ENCODE data around the gene NTM. TPM values are rescaled to one million over a fixed set of nuclear protein-coding genes. Genes with fewer than 3 reads are reported as not detected.

The NTM gene
- total RNA-seq, 1 donor from 2014 or later: 82.7 TPM

- Mint-ChIP-seq H3K4me1 (ENCODE audit: unreplicated experiment) (peaks cover 15% of the 10 kb centered on the region), H3K27ac (ENCODE audit: unreplicated experiment) (no peak overlapping the region), H3K4me3 (ENCODE audit: unreplicated experiment) (no peak overlapping the region), H3K27me3 (ENCODE audit: unreplicated experiment) (no peaks in the 10 kb centered on the region), H3K9me3 (ENCODE audit: unreplicated experiment) (no peaks in the 10 kb centered on the region), H3K36me3 (ENCODE audit: unreplicated experiment) (no peaks in the 10 kb centered on the region)
- TF ChIP-seq CTCF (IDR thresholded peaks at IDR 0.05): no peak
- DNase-seq (ENCODE audit: extremely low spot score, unreplicated experiment): no peak
Measured at GRCh38 chr11:131762346-131763110, 392.1 kb downstream of the NTM start.

- Mint-ChIP-seq H3K27me3 (ENCODE audit: unreplicated experiment) (no peaks in the 10 kb centered on the region), H3K27ac (ENCODE audit: unreplicated experiment) (no peak overlapping the region), H3K4me1 (ENCODE audit: unreplicated experiment) (peaks cover 17% of the 10 kb centered on the region), H3K36me3 (ENCODE audit: unreplicated experiment) (no peaks in the 10 kb centered on the region), H3K4me3 (ENCODE audit: unreplicated experiment) (no peak overlapping the region), H3K9me3 (ENCODE audit: unreplicated experiment) (no peaks in the 10 kb centered on the region)
- no peak for TF ChIP-seq CTCF (IDR thresholded peaks at IDR 0.05)
- no peak for DNase-seq (ENCODE audit: extremely low spot score, unreplicated experiment)
Measured at GRCh38 chr11:131763193-131763890, 392.9 kb downstream of the NTM start.

GRCh38 chr11:131764126-131764525 is 393.7 kb downstream of the NTM start:
- Mint-ChIP-seq H3K27me3 (ENCODE audit: unreplicated experiment) (no peaks in the 10 kb centered on the region), H3K9me3 (ENCODE audit: unreplicated experiment) (no peaks in the 10 kb centered on the region)
- TF ChIP-seq CTCF (IDR thresholded peaks at IDR 0.05): no peak

GRCh38 chr11:131764649-131765048 is 394.2 kb downstream of the NTM start:
- Mint-ChIP-seq H3K9me3 (ENCODE audit: unreplicated experiment) (no peaks in the 10 kb centered on the region), H3K36me3 (ENCODE audit: unreplicated experiment) (no peaks in the 10 kb centered on the region), H3K27ac (ENCODE audit: unreplicated experiment) (no peak overlapping the region), H3K4me3 (ENCODE audit: unreplicated experiment) (no peak overlapping the region), H3K27me3 (ENCODE audit: unreplicated experiment) (no peaks in the 10 kb centered on the region), H3K4me1 (ENCODE audit: unreplicated experiment) (peaks cover 17% of the 10 kb centered on the region)
- DNase-seq (ENCODE audit: extremely low spot score, unreplicated experiment): no peak
- TF ChIP-seq CTCF (IDR thresholded peaks at IDR 0.05): no peak

More at GRCh38 chr11:131764126-131764525, 393.7 kb downstream of the NTM start:
- no peak for DNase-seq (ENCODE audit: extremely low spot score, unreplicated experiment)
- H3K27ac Mint-ChIP-seq (ENCODE audit: unreplicated experiment): no peak overlapping the region
- H3K4me1 Mint-ChIP-seq (ENCODE audit: unreplicated experiment): peaks cover 17% of the 10 kb centered on the region
- H3K36me3 Mint-ChIP-seq (ENCODE audit: unreplicated experiment): no peaks in the 10 kb centered on the region
- no peak overlapping the region for H3K4me3 Mint-ChIP-seq (ENCODE audit: unreplicated experiment)

GRCh38 chr11:131766637-131767036 is 396.2 kb downstream of the NTM start:
- TF ChIP-seq CTCF (IDR thresholded peaks at IDR 0.05): no peak
- H3K4me1 Mint-ChIP-seq (ENCODE audit: unreplicated experiment): peaks cover 11% of the 10 kb centered on the region
- no peak overlapping the region for H3K4me3 Mint-ChIP-seq (ENCODE audit: unreplicated experiment)
- no peaks in the 10 kb centered on the region for H3K27me3 Mint-ChIP-seq (ENCODE audit: unreplicated experiment)
- no peak overlapping the region for H3K27ac Mint-ChIP-seq (ENCODE audit: unreplicated experiment)
- DNase-seq (ENCODE audit: extremely low spot score, unreplicated experiment): no peak
- H3K9me3 Mint-ChIP-seq (ENCODE audit: unreplicated experiment): no peaks in the 10 kb centered on the region
- H3K36me3 Mint-ChIP-seq (ENCODE audit: unreplicated experiment): no peaks in the 10 kb centered on the region

All from osteocyte (in vitro differentiated cells).